Spleen (tissue), 11 donors: ENCODE measurements around the gene ZNF860. TPM values are rescaled to one million over a fixed set of nuclear protein-coding genes. Genes with fewer than 3 reads are reported as not detected.
A peak's percentile ranks its signal among the peaks of the same experiment; 100 is the strongest.

Experiments used
- DNase-seq: peaks from one replicate; pipeline ENCODE4 v3.0.0-alpha.2; 2020
- H3K27ac ChIP-seq, 8 donors: fragments of 200-600 bp; sonication (generic) in 7 of 8; 1 replicate in 4 of 8; 2 replicates in 4 of 8; pipeline versions ENCODE4 v1.5.0 to v1.8.0; 2016 to 2021; ENCODE audit warnings: inconsistent platforms in 4 of 8, mild to moderate bottlenecking in 4 of 8, moderate library complexity in 1 of 8
- H3K27me3 ChIP-seq, 7 donors: fragments of 200-600 bp; sonication (generic) in 6 of 7; replicated peaks in 1 of 7; 1 replicate in 4 of 7; 2 replicates in 3 of 7; pipeline versions ENCODE4 v1.5.0 to v1.8.0; 2016 to 2021; ENCODE audit warnings: inconsistent platforms in 3 of 7, mild to moderate bottlenecking in 1 of 7
- H3K36me3 ChIP-seq, 6 donors: fragments of 200-600 bp; sonication (generic) in 5 of 6; 1 replicate in 4 of 6; 2 replicates in 2 of 6; pipeline versions ENCODE4 v1.5.0 to v1.8.0; 2016 to 2021; ENCODE audit warnings: inconsistent platforms in 2 of 6
- H3K4me1 ChIP-seq, 6 donors: fragments of 200-600 bp; sonication (generic) in 5 of 6; 1 replicate in 3 of 6; 2 replicates in 3 of 6; pipeline versions ENCODE4 v1.5.0 to v1.8.0; 2016 to 2021; ENCODE audit warnings: inconsistent platforms in 3 of 6
- H3K4me3 ChIP-seq, 8 donors: fragments of 200-600 bp; sonication (generic) in 7 of 8; 1 replicate in 4 of 8; 2 replicates in 4 of 8; pipeline versions ENCODE4 v1.5.0 to v1.8.0; 2016 to 2021; ENCODE audit warnings: inconsistent platforms in 4 of 8, mild to moderate bottlenecking in 4 of 8, moderate library complexity in 2 of 8
- H3K9me3 ChIP-seq, 8 donors: fragments of 200-600 bp; sonication (generic) in 7 of 8; 1 replicate in 4 of 8; 2 replicates in 4 of 8; pipeline versions ENCODE4 v1.5.0 to v1.8.0; 2016 to 2021; ENCODE audit warnings: inconsistent platforms in 4 of 8
- CTCF ChIP-seq, 11 experiments: fragments of 200-600 bp in 7 of 11; fragments of 450-650 bp in 4 of 11; sonication (generic) in 4 of 11; IDR thresholded peaks in 8 of 11; conservative IDR thresholded peaks in 3 of 11; 1 replicate in 7 of 11; 2 replicates in 4 of 11; pipeline versions ENCODE4 v1.4.0 to v1.8.0; 2016 to 2021; ENCODE audit warnings: antibody characterized with exemption in 11 of 11, inconsistent platforms in 4 of 11, mild to moderate bottlenecking in 1 of 11
- POLR2A ChIP-seq, 3 donors: fragments of 450-650 bp; IDR thresholded peaks; one replicate each; pipeline ENCODE4 v1.5.1; 2017; ENCODE audit warnings: antibody characterized with exemption in 3 of 3, mild to moderate bottlenecking in 1 of 3
- POLR2AphosphoS5 ChIP-seq, 3 donors: sonication (generic); formaldehyde crosslinking; IDR thresholded peaks; one replicate each; pipeline ENCODE4 v1.5.1; 2017; ENCODE audit warnings: antibody characterized with exemption in 3 of 3
- WGBS, 5 donors: extraction: QIAGEN DNeasy Blood & Tissue Kit in 3 of 5; methylation state at CpG; one replicate each; pipeline versions ENCODE4 v1.1.5 to v1.1.7; 2013 to 2018; 5-methylcytosine and 5-hydroxymethylcytosine counted together
- intact Hi-C: fragments of 100-400 bp; cut with DNase I; formaldehyde crosslinking; loops from one replicate; pipeline ENCODE4 v1.15.0; 2023; ENCODE audit warnings: low total_unique reads
- polyA plus RNA-seq, 3 donors: library from polyadenylated mRNA; stranded (reverse); fragments of 200-250 nt; gene quantifications; one replicate each; pipeline ENCODE4 v1.2.1, GENCODE V29; 2013
- total RNA-seq, 7 donors: library from RNA; depleted of rRNA in 3 of 7; stranded (reverse); fragments of >200 nt in 3 of 7; fragmentation: NEBNext Ultra II Directional in 4 of 7; extraction: Animal tissue kit (Norgen Biotek cat#: 25700) in 4 of 7; gene quantifications; one replicate each; pipeline versions ENCODE4 v1.1.0 to v1.2.1, GENCODE V29; 2016 to 2021
- donor health status: healthy with polysubstance abuse.
- donor health status: DM: no; HTN: no; CAD: no; lungs with moderate emphysema.
- donor health status: DM: no; HTN: no; CAD: no.
- donor health status: Bipolar disorder and iron deficiency.
- donor health status: healthy.
- donor health status: DM: no; HTN: no; CAD: no.
- donor health status: DM: yes; HTN: yes; CAD: no.

Gene ZNF860
- total and polyA plus RNA-seq, 10 donors: 1.3 to 9.5 (median 4.5) TPM

- Histone ChIP-seq H3K27ac (peak overlapping the region in 4 of 8 donors; percentile 86 to 95 (median 92)), H3K36me3 (no peaks in the 10 kb centered on the region), H3K27me3 (peaks cover 0 to 31% (median 10%) of the 10 kb centered on the region in 7 donors), H3K9me3 (no peaks in the 10 kb centered on the region), H3K4me1 (peaks cover 3 to 92% (median 43%) of the 10 kb centered on the region in 6 donors), H3K4me3 (peak overlapping the region in 7 of 8 donors; percentile 62 to 92 (median 70))
- no peak for DNase-seq
- TF ChIP-seq POLR2A (IDR thresholded peaks at IDR 0.05): no peak
- TF ChIP-seq POLR2AphosphoS5 (IDR thresholded peaks at IDR 0.05): no peak
- no peak for TF ChIP-seq CTCF (IDR thresholded peaks at IDR 0.05 in 8 of 11, conservative IDR thresholded peaks at IDR 0.05 in 3 of 11)
- WGBS, 5 donors: 31 to 45% (median 36%) methylated on average over 5 of the region's 5 CpGs
- intact Hi-C loops: no loop called here
These were observed 2.4 kb upstream of the ZNF860 start for GRCh38 chr3:31979001-31979697.

GRCh38 chr3:31980530-31981205 is 882 bp upstream of the ZNF860 start:
- H3K27me3 ChIP-seq: peaks cover 0 to 31% (median 10%) of the 10 kb centered on the region in 7 donors

GRCh38 chr3:31984321-31984720 is 2.8 kb downstream of the ZNF860 start:
- DNase-seq: no peak

More at GRCh38 chr3:31980530-31981205, 882 bp upstream of the ZNF860 start:
- H3K9me3 ChIP-seq: no peaks in the 10 kb centered on the region
- H3K27ac ChIP-seq: peak overlapping the region; percentile 79 to 95 (median 88)
- H3K4me1 ChIP-seq: peaks cover 3 to 88% (median 45%) of the 10 kb centered on the region in 6 donors
- no peaks in the 10 kb centered on the region for H3K36me3 ChIP-seq
- WGBS, 5 donors: 0 to 1% (median 1%) methylated on average over 19 to 66 of the region's 66 CpGs
- TF ChIP-seq POLR2AphosphoS5 (IDR thresholded peaks at IDR 0.05) (peak; percentile 36 to 71 (median 71)), POLR2A (IDR thresholded peaks at IDR 0.05) (no peak), CTCF (IDR thresholded peaks at IDR 0.05 in 8 of 11, conservative IDR thresholded peaks at IDR 0.05 in 3 of 11) (peak in 4 of 11 experiments; percentile 28 to 34 (median 32))
- DNase-seq: peak; percentile 93
- peak overlapping the region; percentile 62 to 92 (median 68) for H3K4me3 ChIP-seq
- intact Hi-C loops: no loop called here

More at GRCh38 chr3:31984321-31984720, 2.8 kb downstream of the ZNF860 start:
- Histone ChIP-seq H3K4me1 (peaks cover 3 to 60% (median 33%) of the 10 kb centered on the region in 6 donors), H3K27me3 (peaks cover 0 to 31% (median 10%) of the 10 kb centered on the region in 7 donors), H3K27ac (no peak overlapping the region), H3K36me3 (peaks cover 0 to 28% (median 0%) of the 10 kb centered on the region in 6 donors), H3K4me3 (no peak overlapping the region), H3K9me3 (peaks cover 0 to 24% (median 21%) of the 10 kb centered on the region in 8 donors)
- WGBS, 5 donors: 88 to 100% (median 97%) methylated on average over 4 of the region's 4 CpGs
- TF ChIP-seq CTCF (IDR thresholded peaks at IDR 0.05 in 8 of 11, conservative IDR thresholded peaks at IDR 0.05 in 3 of 11): no peak
- no peak for TF ChIP-seq POLR2AphosphoS5 (IDR thresholded peaks at IDR 0.05)
- TF ChIP-seq POLR2A (IDR thresholded peaks at IDR 0.05): no peak
- intact Hi-C loops: no loop called here
